Central memory CD8-positive, alpha-beta T cell (primary cell): ENCODE data around the gene COG5.
"Not testable (repeated sequence)": the region's sequence is repeated elsewhere in the genome, so short reads cannot be mapped to it uniquely, and the experiment has no call there.

Experiments used
- ATAC-seq: fragments of 150-1000 bp; cut with Tn5 transposase; replicated peaks from 2 replicates; pipeline ENCODE4 v1.10.0; 2022; ENCODE audit warnings: mild to moderate bottlenecking, moderate FRiP score, moderate number of reproducible peaks; ENCODE audit not compliant: poor library complexity, severe bottlenecking; ENCODE audit errors: extremely low read depth
- DNase-seq, 2 donors: peaks; one replicate each; pipeline ENCODE4 v3.0.0; 2021; ENCODE audit warnings: low spot score in 2 of 2
- H3K27ac Mint-ChIP-seq: one replicate; pipeline ENCODE4 v1.8.0; 2022; ENCODE audit warnings: low read depth, mild to moderate bottlenecking, moderate library complexity, mixed read lengths
- H3K27me3 Mint-ChIP-seq: one replicate; pipeline ENCODE4 v1.8.0; 2022; ENCODE audit warnings: mixed read lengths
- H3K36me3 Mint-ChIP-seq: one replicate; pipeline ENCODE4 v1.8.0; 2022; ENCODE audit warnings: mild to moderate bottlenecking, moderate library complexity, mixed read lengths; ENCODE audit not compliant: insufficient read depth
- H3K4me1 Mint-ChIP-seq: one replicate; pipeline ENCODE4 v1.8.0; 2022; ENCODE audit warnings: mixed read lengths
- H3K4me3 Mint-ChIP-seq: one replicate; pipeline ENCODE4 v1.8.0; 2022; ENCODE audit warnings: mild to moderate bottlenecking, moderate library complexity, mixed read lengths
- H3K9me3 Mint-ChIP-seq: one replicate; pipeline ENCODE4 v1.8.0; 2022; ENCODE audit warnings: mixed read lengths

COG5 gene

DNA sequence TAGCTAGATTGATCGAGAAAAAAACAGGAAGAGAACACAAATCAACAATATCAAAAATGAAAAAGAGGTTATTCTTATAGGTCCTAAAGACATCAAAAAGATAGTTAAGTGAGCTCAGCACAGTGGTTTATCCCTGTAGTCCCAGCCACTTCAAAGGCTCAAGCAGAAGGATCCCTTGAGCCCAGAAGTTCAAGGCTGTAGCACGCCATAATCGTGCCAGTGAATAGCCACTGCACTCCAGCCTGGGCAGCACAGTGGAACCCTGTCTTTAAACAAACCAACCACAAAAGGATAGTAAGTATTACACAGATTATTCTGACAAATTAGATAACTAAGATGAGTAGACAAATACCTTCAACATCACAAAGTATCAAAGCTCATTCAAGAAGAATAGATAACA, 311.8 kb downstream of the COG5 start:
- no peak overlapping the region for H3K4me3 Mint-ChIP-seq
- no peak for DNase-seq
- H3K4me1 Mint-ChIP-seq: no peaks in the 10 kb centered on the region
- H3K27me3 Mint-ChIP-seq: no peaks in the 10 kb centered on the region
- ATAC-seq: no peak
- no peaks in the 10 kb centered on the region for H3K9me3 Mint-ChIP-seq
- H3K27ac Mint-ChIP-seq: peak overlapping the region; percentile 61
- peaks cover 4% of the 10 kb centered on the region for H3K36me3 Mint-ChIP-seq

DNA sequence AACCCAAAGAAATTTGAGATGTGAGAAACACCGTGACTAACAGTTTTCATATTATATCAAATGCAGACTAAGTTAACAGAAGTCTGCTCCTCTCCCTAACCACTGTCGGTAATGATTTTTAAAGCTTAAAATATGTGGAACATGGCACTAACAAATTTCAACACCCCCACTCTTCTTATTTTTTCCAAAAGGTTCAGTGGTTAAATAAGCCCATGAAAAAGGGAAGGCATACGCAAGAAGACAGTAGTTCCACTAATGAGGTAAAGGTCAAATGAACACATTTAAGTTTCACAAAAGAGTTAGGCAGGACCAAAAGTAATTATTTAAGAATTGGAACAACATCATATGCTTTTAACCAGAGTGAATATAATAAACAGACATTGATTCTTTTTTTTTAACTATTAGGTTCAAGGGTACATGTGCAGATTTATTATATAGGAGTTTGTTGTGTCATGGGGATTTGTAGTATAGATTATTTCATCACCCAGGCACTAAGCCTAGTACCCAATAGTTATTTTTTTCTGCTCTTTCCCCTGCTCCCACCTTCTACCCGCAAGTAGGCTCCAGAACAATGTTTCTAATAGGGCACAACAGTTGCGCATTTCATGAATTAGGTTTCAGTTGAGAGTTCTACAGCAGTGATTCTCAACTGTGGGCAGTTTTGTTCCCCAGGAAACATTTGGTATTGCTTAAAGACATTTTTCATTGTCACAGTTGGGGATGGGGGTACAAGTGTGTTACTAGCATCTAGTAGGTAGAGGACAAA, 315.0 kb downstream of the COG5 start:
- H3K36me3 Mint-ChIP-seq: peaks cover 6% of the 10 kb centered on the region
- H3K27ac Mint-ChIP-seq: no peak overlapping the region

DNA sequence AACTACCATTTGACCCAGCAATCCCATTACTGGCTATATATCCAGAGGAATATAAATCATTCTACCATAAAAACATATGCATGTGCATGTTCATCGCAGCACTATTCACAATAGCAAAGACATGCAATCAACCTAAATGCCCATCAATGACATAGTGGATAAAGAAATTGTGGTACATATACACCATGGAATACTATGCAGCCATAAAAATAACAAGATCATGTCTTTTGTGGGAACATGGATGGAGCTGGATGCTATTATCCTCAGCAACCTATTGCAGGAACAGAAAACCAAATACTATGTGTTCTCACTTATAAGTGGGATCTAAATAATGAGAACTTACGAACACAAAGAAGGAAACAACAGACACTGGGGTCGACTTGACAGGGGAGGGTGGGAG, 316.9 kb downstream of the COG5 start:
- H3K27ac Mint-ChIP-seq, H3K27me3 Mint-ChIP-seq, H3K9me3 Mint-ChIP-seq, H3K4me3 Mint-ChIP-seq, H3K4me1 Mint-ChIP-seq, ATAC-seq, DNase-seq, H3K36me3 Mint-ChIP-seq: not testable (repeated sequence)

More for the DNA sequence above, 315.0 kb downstream of the COG5 start:
- no peaks in the 10 kb centered on the region for H3K4me1 Mint-ChIP-seq
- H3K4me3 Mint-ChIP-seq: no peak overlapping the region
- H3K9me3 Mint-ChIP-seq: no peaks in the 10 kb centered on the region
- no peaks in the 10 kb centered on the region for H3K27me3 Mint-ChIP-seq
- ATAC-seq (no peak), DNase-seq (no peak)

DNA sequence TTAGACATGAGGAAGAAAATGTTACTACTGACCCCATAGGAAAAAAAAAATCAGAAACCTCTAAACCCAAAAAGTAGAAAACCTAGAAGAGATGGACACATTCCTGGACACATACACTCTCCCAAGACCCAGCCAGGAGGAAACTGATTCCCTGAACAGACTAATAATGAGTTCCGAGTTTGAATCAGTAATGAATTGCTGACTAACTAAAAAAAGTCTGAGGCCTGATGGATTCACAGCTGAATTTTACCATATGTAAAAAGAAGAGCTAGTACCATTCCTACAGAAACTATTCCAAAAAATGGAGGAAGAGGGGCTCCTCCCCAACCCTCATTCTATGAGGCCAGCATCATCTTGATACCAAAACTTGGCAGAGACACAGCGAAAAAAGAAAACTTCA, 319.1 kb downstream of the COG5 start:
- H3K4me3 Mint-ChIP-seq: no peak overlapping the region
- DNase-seq: no peak
- no peaks in the 10 kb centered on the region for H3K4me1 Mint-ChIP-seq
- no peaks in the 10 kb centered on the region for H3K9me3 Mint-ChIP-seq
- H3K27ac Mint-ChIP-seq: no peak overlapping the region
- no peaks in the 10 kb centered on the region for H3K27me3 Mint-ChIP-seq
- ATAC-seq: no peak
- H3K36me3 Mint-ChIP-seq: peaks cover 8% of the 10 kb centered on the region

DNA sequence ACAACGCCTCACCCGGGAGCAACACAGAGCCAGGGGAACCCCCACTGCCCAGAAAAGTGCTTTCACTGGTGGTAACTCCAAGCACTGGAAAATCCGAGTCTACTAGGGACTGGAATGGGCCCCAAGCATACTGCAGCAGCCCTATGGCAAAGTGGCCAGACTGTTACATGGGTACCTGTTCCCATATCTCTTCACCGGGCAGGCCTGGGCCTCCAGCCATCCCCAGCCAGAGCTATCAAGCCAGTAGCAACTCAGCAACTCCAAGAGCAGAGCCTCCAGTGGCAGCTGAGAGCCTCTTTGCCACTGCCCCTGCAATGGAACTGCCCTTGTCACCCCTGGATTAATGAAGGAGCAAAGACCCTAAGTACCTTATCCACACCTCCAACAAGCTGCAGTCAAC, 321.5 kb downstream of the COG5 start:
- Mint-ChIP-seq H3K4me1 (no peaks in the 10 kb centered on the region), H3K27ac (no peak overlapping the region), H3K4me3 (no peak overlapping the region), H3K27me3 (no peaks in the 10 kb centered on the region), H3K9me3 (no peaks in the 10 kb centered on the region), H3K36me3 (peaks cover 6% of the 10 kb centered on the region)
- ATAC-seq (no peak), DNase-seq (no peak)

DNA sequence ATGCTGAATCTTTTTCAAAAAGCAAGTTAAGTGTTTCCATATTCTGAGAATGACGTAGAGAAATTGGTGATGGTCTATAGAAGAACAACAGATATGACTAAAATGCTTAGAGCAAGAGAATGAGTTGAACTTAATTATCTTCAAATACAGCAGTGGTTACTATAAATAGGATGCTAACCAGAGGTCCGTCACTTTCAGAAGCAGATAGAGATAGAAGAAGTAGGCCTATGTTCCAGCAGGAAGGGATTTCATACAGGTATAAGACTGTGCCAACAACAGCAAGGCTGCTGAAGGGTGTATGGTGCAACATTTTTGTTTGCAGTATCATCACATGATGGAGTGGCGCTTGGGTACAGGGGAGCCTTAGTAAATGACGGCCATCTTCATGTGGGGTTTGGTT, 326.3 kb downstream of the COG5 start:
- ATAC-seq (no peak), DNase-seq (no peak)
- no peaks in the 10 kb centered on the region for H3K27me3 Mint-ChIP-seq
- H3K4me3 Mint-ChIP-seq: no peak overlapping the region
- H3K4me1 Mint-ChIP-seq: no peaks in the 10 kb centered on the region
- no peaks in the 10 kb centered on the region for H3K9me3 Mint-ChIP-seq
- H3K36me3 Mint-ChIP-seq: peaks cover 9% of the 10 kb centered on the region
- H3K27ac Mint-ChIP-seq: no peak overlapping the region

DNA sequence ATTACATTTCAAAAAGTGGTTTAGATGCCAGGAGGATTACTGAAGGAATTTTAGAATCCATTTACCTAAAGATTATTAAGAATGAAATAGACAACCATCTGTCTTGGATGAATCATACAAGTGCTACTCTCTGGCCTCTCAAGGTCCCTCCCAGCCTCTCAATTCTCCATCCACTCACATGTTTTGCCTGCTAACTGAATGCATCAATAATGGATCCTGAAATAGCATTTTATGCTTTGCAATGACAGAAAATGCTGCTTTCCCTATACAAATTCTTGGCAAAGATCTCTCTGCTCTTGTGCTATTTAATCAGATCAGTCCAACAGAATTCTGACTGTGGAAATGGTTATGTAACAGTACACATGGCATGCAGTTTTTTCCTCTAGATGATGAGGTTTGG, 326.9 kb downstream of the COG5 start:
- Mint-ChIP-seq H3K27ac (no peak overlapping the region), H3K4me1 (no peaks in the 10 kb centered on the region), H3K27me3 (no peaks in the 10 kb centered on the region), H3K4me3 (no peak overlapping the region), H3K9me3 (no peaks in the 10 kb centered on the region), H3K36me3 (peaks cover 9% of the 10 kb centered on the region)
- DNase-seq: no peak
- ATAC-seq: no peak

DNA sequence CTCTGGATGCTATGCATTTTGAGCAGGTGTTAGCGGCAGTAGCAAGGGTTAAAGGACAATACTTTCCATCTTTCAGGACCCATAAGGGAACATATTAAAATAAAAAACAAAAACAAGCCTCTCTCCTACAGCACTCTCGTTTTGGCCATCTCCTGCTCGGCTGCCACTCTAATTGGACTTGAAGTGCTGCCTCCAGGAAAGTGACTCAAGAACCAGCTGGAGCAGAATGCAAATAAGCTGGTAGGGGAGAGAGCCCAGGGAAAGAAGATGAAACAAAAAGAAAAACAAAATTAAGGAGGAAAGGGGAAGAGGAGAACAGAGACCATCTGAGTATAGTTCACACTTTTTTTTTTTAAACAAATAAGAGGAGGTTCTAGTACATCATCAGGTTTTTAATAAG, 329.3 kb downstream of the COG5 start:
- no peak overlapping the region for H3K4me3 Mint-ChIP-seq
- no peak overlapping the region for H3K27ac Mint-ChIP-seq
- DNase-seq: no peak
- no peak for ATAC-seq
- H3K9me3 Mint-ChIP-seq: no peaks in the 10 kb centered on the region
- H3K36me3 Mint-ChIP-seq: peaks cover 15% of the 10 kb centered on the region
- H3K4me1 Mint-ChIP-seq: no peaks in the 10 kb centered on the region
- H3K27me3 Mint-ChIP-seq: no peaks in the 10 kb centered on the region

DNA sequence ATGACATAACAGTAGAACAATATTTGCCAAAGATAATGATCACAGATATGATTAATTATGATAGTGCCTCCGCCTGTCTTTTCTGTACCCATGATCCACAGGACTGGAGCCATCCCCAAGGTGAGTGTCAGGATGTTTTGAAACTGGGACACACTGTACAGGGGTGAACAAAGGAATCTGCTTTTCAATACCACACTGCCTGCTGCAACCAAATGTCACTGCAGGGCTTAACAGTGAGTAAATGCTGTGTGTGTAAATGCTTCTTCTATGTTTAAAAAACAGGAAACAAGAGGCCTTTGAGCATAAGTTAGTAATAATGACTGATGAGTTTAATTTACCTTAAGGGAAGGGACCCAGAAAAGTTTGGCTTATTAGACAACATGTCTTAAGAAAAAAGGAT, 329.7 kb downstream of the COG5 start:
- H3K36me3 Mint-ChIP-seq: peaks cover 17% of the 10 kb centered on the region
- ATAC-seq: no peak
- no peaks in the 10 kb centered on the region for H3K9me3 Mint-ChIP-seq
- DNase-seq: no peak
- no peak overlapping the region for H3K27ac Mint-ChIP-seq
- no peaks in the 10 kb centered on the region for H3K4me1 Mint-ChIP-seq
- H3K4me3 Mint-ChIP-seq: no peak overlapping the region
- H3K27me3 Mint-ChIP-seq: no peaks in the 10 kb centered on the region

DNA sequence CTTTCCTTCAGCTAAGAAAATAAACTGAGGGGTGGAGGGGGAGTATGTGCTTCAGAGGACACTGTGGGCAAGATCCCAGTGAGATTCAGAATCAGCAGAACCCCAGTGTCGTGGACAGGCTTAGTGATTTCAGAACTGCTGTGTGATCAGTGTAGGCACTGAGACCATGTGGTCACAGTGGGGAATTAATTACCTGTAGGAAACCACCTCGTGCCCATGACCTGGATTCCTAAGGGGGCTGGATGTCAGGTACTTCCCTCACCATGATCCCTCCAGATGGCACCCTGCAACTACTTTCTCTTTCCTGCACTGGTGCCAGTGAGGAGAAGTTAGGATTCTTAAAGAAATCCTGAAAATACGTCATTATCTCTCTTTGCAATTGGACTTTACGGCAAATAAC, 330.5 kb downstream of the COG5 start:
- DNase-seq (no peak), ATAC-seq (no peak)
- H3K36me3 Mint-ChIP-seq: peaks cover 21% of the 10 kb centered on the region
- H3K4me3 Mint-ChIP-seq: no peak overlapping the region
- H3K4me1 Mint-ChIP-seq: no peaks in the 10 kb centered on the region
- no peak overlapping the region for H3K27ac Mint-ChIP-seq
- H3K9me3 Mint-ChIP-seq: no peaks in the 10 kb centered on the region
- H3K27me3 Mint-ChIP-seq: no peaks in the 10 kb centered on the region

DNA sequence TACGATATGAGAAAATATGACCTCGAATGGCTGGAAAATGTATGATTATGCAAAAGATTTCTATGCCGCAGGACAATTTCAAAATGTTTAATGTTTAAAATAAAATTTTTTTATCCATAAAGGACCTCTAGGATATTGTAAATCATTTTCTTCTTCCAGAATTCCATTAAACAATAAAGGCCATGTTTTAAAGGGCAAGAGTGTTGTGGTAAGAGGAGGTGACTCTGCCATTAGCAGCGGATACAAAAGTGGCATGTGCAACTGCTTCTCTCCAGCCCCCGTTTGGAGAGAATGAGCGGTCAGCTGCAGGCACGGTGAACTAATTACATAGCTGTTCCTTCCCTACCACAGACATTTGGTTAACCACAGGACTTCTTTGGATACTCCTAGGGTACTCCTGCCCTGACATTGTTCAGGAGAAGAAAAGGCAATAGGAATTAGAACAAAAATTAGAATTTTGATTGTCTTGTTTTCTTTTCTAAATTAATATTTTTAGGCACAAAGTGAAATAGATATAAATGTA, 331.1 kb downstream of the COG5 start:
- DNase-seq: no peak
- Mint-ChIP-seq H3K4me1 (no peaks in the 10 kb centered on the region), H3K9me3 (no peaks in the 10 kb centered on the region), H3K4me3 (no peak overlapping the region), H3K36me3 (peaks cover 21% of the 10 kb centered on the region), H3K27me3 (no peaks in the 10 kb centered on the region), H3K27ac (no peak overlapping the region)
- ATAC-seq: no peak

DNA sequence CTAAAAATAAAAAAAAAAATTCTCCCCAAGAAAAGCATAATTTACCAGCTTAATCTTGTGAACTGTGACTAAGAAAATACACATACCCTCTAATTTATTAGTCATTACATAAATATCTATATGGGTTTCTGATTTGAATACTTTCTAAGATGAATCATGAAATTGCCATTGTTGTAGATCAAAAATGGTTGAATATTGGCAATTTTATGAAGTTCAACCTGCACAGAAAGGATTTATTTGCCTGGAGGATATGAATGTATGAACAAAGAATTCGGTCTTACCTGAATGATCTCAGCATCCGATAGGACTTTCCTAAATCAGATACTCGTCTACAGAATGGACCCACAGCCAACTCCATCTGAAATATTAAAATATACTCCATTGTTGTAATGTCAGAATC, 333.4 kb downstream of the COG5 start:
- Mint-ChIP-seq H3K4me1 (no peaks in the 10 kb centered on the region), H3K4me3 (no peak overlapping the region), H3K27ac (no peak overlapping the region), H3K27me3 (no peaks in the 10 kb centered on the region), H3K9me3 (no peaks in the 10 kb centered on the region), H3K36me3 (peaks cover 15% of the 10 kb centered on the region)
- ATAC-seq (no peak), DNase-seq (no peak)

DNA sequence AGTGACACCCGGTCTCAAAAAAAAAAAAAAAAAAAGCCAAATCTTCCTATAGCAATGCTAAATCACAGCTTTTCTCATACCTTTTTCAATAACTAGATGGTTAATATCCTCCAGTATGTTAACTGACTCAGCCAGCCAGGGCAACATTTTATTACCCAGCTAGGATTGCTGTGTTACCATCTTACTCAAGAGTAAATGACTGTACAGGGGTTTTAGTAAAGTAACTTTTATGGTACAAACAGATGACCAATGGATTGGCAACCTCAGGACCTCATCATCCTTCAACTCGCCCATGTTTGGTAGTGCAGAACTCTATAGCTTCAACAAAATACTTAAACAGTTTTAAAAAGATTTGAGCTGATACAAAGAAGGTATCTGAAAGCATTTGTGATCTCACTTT, 335.4 kb downstream of the COG5 start:
- no peaks in the 10 kb centered on the region for H3K27me3 Mint-ChIP-seq
- peaks cover 20% of the 10 kb centered on the region for H3K36me3 Mint-ChIP-seq
- ATAC-seq (no peak), DNase-seq (no peak)
- H3K9me3 Mint-ChIP-seq: no peaks in the 10 kb centered on the region
- H3K4me1 Mint-ChIP-seq: no peaks in the 10 kb centered on the region
- H3K27ac Mint-ChIP-seq: no peak overlapping the region
- no peak overlapping the region for H3K4me3 Mint-ChIP-seq
